Measurements from ENCODE around the gene POLR2B. TPM values are rescaled to one million over a fixed set of nuclear protein-coding genes. Genes with fewer than 3 reads are reported as not detected.
A peak's percentile ranks its signal among the peaks of the same experiment; 100 is the strongest.

The POLR2B gene
- total RNA-seq, 1 donor from 2014 or later: 107 TPM

- no peaks in the 10 kb centered on the region for H3K9me3 Mint-ChIP-seq (ENCODE audit: low read depth)
- DNase-seq (ENCODE audit: low spot score, unreplicated experiment): peak; percentile 66
- TF ChIP-seq CTCF (IDR thresholded peaks at IDR 0.05; ENCODE audit: unreplicated experiment): peak; percentile 96
- peaks cover 9% of the 10 kb centered on the region for H3K27me3 Mint-ChIP-seq
- H3K36me3 Mint-ChIP-seq (ENCODE audit: insufficient read depth): no peaks in the 10 kb centered on the region
- H3K4me1 Mint-ChIP-seq (ENCODE audit: low read depth): peaks cover 12% of the 10 kb centered on the region
- H3K4me3 Mint-ChIP-seq (ENCODE audit: low read depth): peak overlapping the region; percentile 29
- H3K27ac Mint-ChIP-seq: no peak overlapping the region
Measured at GRCh38 chr4:57037982-57038604, 59.4 kb downstream of the POLR2B start.

GRCh38 chr4:57039345-57039744, 60.6 kb downstream of the POLR2B start:
- Mint-ChIP-seq H3K27me3 (peaks cover 9% of the 10 kb centered on the region), H3K4me1 (ENCODE audit: low read depth) (peaks cover 12% of the 10 kb centered on the region), H3K36me3 (ENCODE audit: insufficient read depth) (no peaks in the 10 kb centered on the region), H3K4me3 (ENCODE audit: low read depth) (no peak overlapping the region), H3K27ac (no peak overlapping the region), H3K9me3 (ENCODE audit: low read depth) (no peaks in the 10 kb centered on the region)
- TF ChIP-seq CTCF (IDR thresholded peaks at IDR 0.05; ENCODE audit: unreplicated experiment): no peak
- DNase-seq (ENCODE audit: low spot score, unreplicated experiment): no peak

- Mint-ChIP-seq H3K27me3 (peaks cover 9% of the 10 kb centered on the region), H3K4me3 (ENCODE audit: low read depth) (no peak overlapping the region), H3K27ac (no peak overlapping the region), H3K4me1 (ENCODE audit: low read depth) (peaks cover 16% of the 10 kb centered on the region), H3K9me3 (ENCODE audit: low read depth) (no peaks in the 10 kb centered on the region), H3K36me3 (ENCODE audit: insufficient read depth) (no peaks in the 10 kb centered on the region)
- no peak for DNase-seq (ENCODE audit: low spot score, unreplicated experiment)
- no peak for TF ChIP-seq CTCF (IDR thresholded peaks at IDR 0.05; ENCODE audit: unreplicated experiment)
Measured at GRCh38 chr4:57040510-57040909, 61.8 kb downstream of the POLR2B start.

GRCh38 chr4:57041020-57041419, 62.3 kb downstream of the POLR2B start:
- Mint-ChIP-seq H3K9me3 (ENCODE audit: low read depth) (peaks cover under 1% of the 10 kb centered on the region), H3K4me1 (ENCODE audit: low read depth) (peaks cover 16% of the 10 kb centered on the region), H3K4me3 (ENCODE audit: low read depth) (no peak overlapping the region), H3K27me3 (peaks cover 7% of the 10 kb centered on the region), H3K27ac (no peak overlapping the region), H3K36me3 (ENCODE audit: insufficient read depth) (no peaks in the 10 kb centered on the region)
- no peak for TF ChIP-seq CTCF (IDR thresholded peaks at IDR 0.05; ENCODE audit: unreplicated experiment)
- no peak for DNase-seq (ENCODE audit: low spot score, unreplicated experiment)

GRCh38 chr4:57042711-57043169, 64.0 kb downstream of the POLR2B start:
- peaks cover 16% of the 10 kb centered on the region for H3K4me1 Mint-ChIP-seq (ENCODE audit: low read depth)
- no peak overlapping the region for H3K27ac Mint-ChIP-seq
- H3K27me3 Mint-ChIP-seq: peaks cover 3% of the 10 kb centered on the region
- H3K9me3 Mint-ChIP-seq (ENCODE audit: low read depth): peaks cover 11% of the 10 kb centered on the region
- TF ChIP-seq CTCF (IDR thresholded peaks at IDR 0.05; ENCODE audit: unreplicated experiment): no peak
- no peak for DNase-seq (ENCODE audit: low spot score, unreplicated experiment)
- H3K36me3 Mint-ChIP-seq (ENCODE audit: insufficient read depth): no peaks in the 10 kb centered on the region
- H3K4me3 Mint-ChIP-seq (ENCODE audit: low read depth): no peak overlapping the region
